HL-60 (cell line): ENCODE measurements around the gene MACROD2.

ENCODE experiments used
- CTCF ChIP-seq: IDR thresholded peaks from one replicate; pipeline ENCODE4 v1.5.1; 2011; ENCODE audit warnings: low read length, control low read depth, inconsistent platforms; ENCODE audit not compliant: insufficient read depth
- GABPA ChIP-seq: IDR thresholded peaks from 2 replicates; pipeline ENCODE4 v1.6.1; 2012; ENCODE audit warnings: low read depth
- POLR2AphosphoS5 ChIP-seq: IDR thresholded peaks from 2 replicates; pipeline ENCODE4 v1.6.1; 2012; ENCODE audit warnings: low read depth
- REST ChIP-seq: IDR thresholded peaks from 2 replicates; pipeline ENCODE4 v1.6.1; 2012; ENCODE audit warnings: low read depth; ENCODE audit not compliant: insufficient replicate concordance
- SPI1 ChIP-seq: IDR thresholded peaks from 2 replicates; pipeline ENCODE4 v1.6.1; 2012; ENCODE audit warnings: low read depth, mild to moderate bottlenecking, borderline replicate concordance

GRCh38 chr20:15107931-15108330 is 1112.6 kb downstream of the MACROD2 start:
- no peak for TF ChIP-seq CTCF
- no peak for TF ChIP-seq POLR2AphosphoS5
- no peak for TF ChIP-seq SPI1
- TF ChIP-seq REST = no peak
- no peak for TF ChIP-seq GABPA
